HG03095 (cell line): ENCODE results near the gene HEXD.
"Not testable (repeated sequence)": the region's sequence is repeated elsewhere in the genome, so short reads cannot be mapped to it uniquely, and the experiment has no call there.

ENCODE experiments used
- ATAC-seq: cut with Tn5 transposase; IDR thresholded peaks from one replicate; pipeline ENCODE4 v1.9.1; 2021; ENCODE audit warnings: moderate library complexity; ENCODE audit not compliant: unreplicated experiment

The HEXD gene

GRCh38 chr17:82382220-82382932 lies 35.8 kb upstream of the HEXD start:
- ATAC-seq: not testable (repeated sequence)

GRCh38 chr17:82382933-82383255 lies 35.3 kb upstream of the HEXD start:
- ATAC-seq: no peak

- no peak for ATAC-seq
These were observed 34.7 kb upstream of the HEXD start for GRCh38 chr17:82383411-82383810.

- ATAC-seq: no peak
These were observed 34.0 kb upstream of the HEXD start for GRCh38 chr17:82384051-82384729.

- ATAC-seq: no peak
These were observed 33.2 kb upstream of the HEXD start for GRCh38 chr17:82384730-82385481.

- ATAC-seq: no peak
These were observed 32.4 kb upstream of the HEXD start for GRCh38 chr17:82385559-82386254.

- ATAC-seq: no peak
These were observed 31.8 kb upstream of the HEXD start for GRCh38 chr17:82386255-82386831.

GRCh38 chr17:82386881-82387704 lies 31.1 kb upstream of the HEXD start:
- ATAC-seq: no peak

GRCh38 chr17:82387705-82388106 lies 30.4 kb upstream of the HEXD start:
- ATAC-seq: no peak

GRCh38 chr17:82388223-82388921 lies 29.8 kb upstream of the HEXD start:
- no peak for ATAC-seq

- no peak for ATAC-seq
These were observed 29.2 kb upstream of the HEXD start for GRCh38 chr17:82388922-82389283.

- no peak for ATAC-seq
These were observed 28.8 kb upstream of the HEXD start for GRCh38 chr17:82389379-82389778.

- no peak for ATAC-seq
These were observed 27.9 kb upstream of the HEXD start for GRCh38 chr17:82390015-82390859.

GRCh38 chr17:82390860-82391435 lies 27.2 kb upstream of the HEXD start:
- no peak for ATAC-seq

- ATAC-seq: no peak
These were observed 26.6 kb upstream of the HEXD start for GRCh38 chr17:82391496-82392066.

- no peak for ATAC-seq
These were observed 25.8 kb upstream of the HEXD start for GRCh38 chr17:82392209-82392920.

- no peak for ATAC-seq
These were observed 25.2 kb upstream of the HEXD start for GRCh38 chr17:82392941-82393340.
